Melanocyte of skin (primary cell): ENCODE results near the gene MLYCD. TPM values are rescaled to one million over a fixed set of nuclear protein-coding genes. Genes with fewer than 3 reads are reported as not detected.

Experiments used
- total RNA-seq, 2 donors: library from RNA; depleted of rRNA; stranded (reverse); fragments of >200 nt; gene quantifications; 2 replicates each; pipeline ENCODE4 v1.2.3, GENCODE V29; 2012

The MLYCD gene
- total RNA-seq: 1 to 10 TPM; 3.4 to 3.7 TPM

GRCh38 chr16:83898463-83899271 lies at the start of gene MLYCD:
Gene MLYCD (plus strand): TSS chr16:83899115. CDS start chr16:83899145, 30 bp downstream.

GRCh38 chr16:83952940-83953795 lies 54.3 kb downstream of the MLYCD start, which contains the start of gene OSGIN1:
Gene OSGIN1 (plus strand): TSS chr16:83953240. CDS start chr16:83957672, 4,432 bp downstream.

GRCh38 chr16:83967838-83968305 lies 69.0 kb downstream of the MLYCD start, which contains the start of gene NECAB2:
Gene NECAB2 (plus strand): TSS chr16:83968244. CDS start chr16:83968649, 405 bp downstream.

Other genes starting within 250 kb of the MLYCD start
- 10 to 100 TPM; 27.5 to 49.3 TPM for gene HSBP1, start 91.1 kb upstream of the MLYCD start, total RNA-seq
- 10 to 100 TPM; 10.3 to 31.3 TPM for gene OSGIN1, start 54.1 kb downstream of the MLYCD start, total RNA-seq
- gene NECAB2, start 69.1 kb downstream of the MLYCD start, total RNA-seq: 1 to 10 TPM; 1.7 to 2.0 TPM
- 1 to 10 TPM; 4.0 to 5.5 TPM for gene SLC38A8, start 143.7 kb downstream of the MLYCD start, total RNA-seq
- gene MBTPS1, start 217.8 kb downstream of the MLYCD start, total RNA-seq: 10 to 100 TPM; 48.9 to 52.3 TPM
- 10 to 100 TPM; 23.1 to 34.3 TPM for gene HSDL1, start 246.1 kb downstream of the MLYCD start, total RNA-seq
- gene DNAAF1, start 246.2 kb downstream of the MLYCD start, total RNA-seq: under 1 TPM; 0.33 to 0.69 TPM